ENCODE measurements around the gene KDM7A. TPM values are rescaled to one million over a fixed set of nuclear protein-coding genes. Genes with fewer than 3 reads are reported as not detected.

The KDM7A gene
- total RNA-seq, 1 donor from 2014 or later, result 25.4 TPM

DNA sequence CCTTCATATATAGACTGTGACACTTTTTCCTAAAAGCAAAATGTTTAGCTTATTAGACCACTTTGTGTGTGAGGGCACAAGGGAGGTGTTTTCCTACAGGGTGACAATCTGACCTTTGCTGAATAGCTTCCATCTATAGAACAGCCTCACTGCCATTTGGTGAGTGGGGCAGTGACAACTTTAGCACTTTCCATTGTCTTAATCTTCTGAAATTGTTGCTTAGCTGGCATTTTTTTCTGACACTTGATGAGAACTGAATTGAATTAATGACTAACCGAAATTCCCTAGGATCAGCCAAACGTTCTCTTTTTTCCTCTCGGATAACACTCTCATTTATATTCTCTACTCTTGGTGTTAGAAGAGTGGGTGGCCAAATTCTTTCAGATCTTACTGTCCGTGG lies 30.2 kb downstream of the KDM7A start:
- DNase-seq, result no peak
- Mint-ChIP-seq H3K9me3 (ENCODE audit: unreplicated experiment) (no peaks in the 10 kb centered on the region), H3K36me3 (ENCODE audit: unreplicated experiment) (peaks cover 6% of the 10 kb centered on the region), H3K4me1 (ENCODE audit: low read depth, unreplicated experiment) (peaks cover 6% of the 10 kb centered on the region), H3K27me3 (ENCODE audit: unreplicated experiment) (no peaks in the 10 kb centered on the region), H3K4me3 (ENCODE audit: unreplicated experiment) (no peak overlapping the region), H3K27ac (ENCODE audit: unreplicated experiment) (no peak overlapping the region)
- TF ChIP-seq, protein P1, sequence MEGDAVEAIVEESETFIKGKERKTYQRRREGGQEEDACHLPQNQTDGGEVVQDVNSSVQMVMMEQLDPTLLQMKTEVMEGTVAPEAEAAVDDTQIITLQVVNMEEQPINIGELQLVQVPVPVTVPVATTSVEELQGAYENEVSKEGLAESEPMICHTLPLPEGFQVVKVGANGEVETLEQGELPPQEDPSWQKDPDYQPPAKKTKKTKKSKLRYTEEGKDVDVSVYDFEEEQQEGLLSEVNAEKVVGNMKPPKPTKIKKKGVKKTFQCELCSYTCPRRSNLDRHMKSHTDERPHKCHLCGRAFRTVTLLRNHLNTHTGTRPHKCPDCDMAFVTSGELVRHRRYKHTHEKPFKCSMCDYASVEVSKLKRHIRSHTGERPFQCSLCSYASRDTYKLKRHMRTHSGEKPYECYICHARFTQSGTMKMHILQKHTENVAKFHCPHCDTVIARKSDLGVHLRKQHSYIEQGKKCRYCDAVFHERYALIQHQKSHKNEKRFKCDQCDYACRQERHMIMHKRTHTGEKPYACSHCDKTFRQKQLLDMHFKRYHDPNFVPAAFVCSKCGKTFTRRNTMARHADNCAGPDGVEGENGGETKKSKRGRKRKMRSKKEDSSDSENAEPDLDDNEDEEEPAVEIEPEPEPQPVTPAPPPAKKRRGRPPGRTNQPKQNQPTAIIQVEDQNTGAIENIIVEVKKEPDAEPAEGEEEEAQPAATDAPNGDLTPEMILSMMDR (IDR thresholded peaks at IDR 0.05; ENCODE audit: partially characterized antibody, unreplicated experiment), result no peak

DNA sequence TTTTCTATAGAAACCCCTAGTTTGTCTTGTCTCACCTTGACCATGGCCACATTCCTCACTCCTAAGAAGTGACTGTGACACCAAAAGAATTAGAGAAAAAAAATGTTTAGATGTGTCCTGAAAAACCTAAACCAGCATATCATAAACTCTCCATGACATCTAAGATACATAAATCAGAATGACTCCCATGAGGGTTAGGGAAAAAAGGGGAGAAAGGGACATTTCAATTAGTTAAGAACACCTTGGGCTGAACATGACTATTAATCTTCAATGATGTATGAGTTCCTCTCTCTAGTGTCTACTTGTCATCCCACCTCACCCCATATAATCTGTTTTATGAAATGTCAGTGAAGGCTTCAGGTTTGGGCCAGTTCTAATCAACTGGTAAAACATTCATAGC lies 31.1 kb downstream of the KDM7A start:
- no peak for DNase-seq
- H3K27ac Mint-ChIP-seq (ENCODE audit: unreplicated experiment), result no peak overlapping the region
- H3K4me3 Mint-ChIP-seq (ENCODE audit: unreplicated experiment), result no peak overlapping the region
- H3K27me3 Mint-ChIP-seq (ENCODE audit: unreplicated experiment), result no peaks in the 10 kb centered on the region
- H3K4me1 Mint-ChIP-seq (ENCODE audit: low read depth, unreplicated experiment), result peaks cover 6% of the 10 kb centered on the region
- TF ChIP-seq, protein P1 (IDR thresholded peaks at IDR 0.05; ENCODE audit: partially characterized antibody, unreplicated experiment), result no peak
- H3K36me3 Mint-ChIP-seq (ENCODE audit: unreplicated experiment), result peaks cover 6% of the 10 kb centered on the region
- no peaks in the 10 kb centered on the region for H3K9me3 Mint-ChIP-seq (ENCODE audit: unreplicated experiment)

DNA sequence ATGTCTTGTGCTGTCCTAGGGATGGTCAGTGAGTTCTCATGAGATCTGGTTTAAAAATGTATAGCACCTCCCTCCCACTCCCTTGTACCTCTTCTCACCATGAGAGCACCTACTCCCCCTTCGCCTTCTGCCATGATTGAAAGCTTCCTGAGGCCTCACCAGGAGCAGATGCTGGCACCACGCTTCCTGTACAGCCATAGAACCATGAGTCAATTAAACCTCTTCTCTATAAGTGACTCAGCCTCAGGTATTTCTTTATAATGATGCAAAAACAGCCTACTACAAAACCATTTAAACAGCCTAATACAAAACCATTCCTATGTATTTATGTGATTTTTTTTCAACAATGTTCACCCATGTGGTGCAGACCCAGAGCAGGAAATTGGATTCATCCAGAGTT lies 32.0 kb downstream of the KDM7A start:
- TF ChIP-seq, protein P1 (IDR thresholded peaks at IDR 0.05; ENCODE audit: partially characterized antibody, unreplicated experiment), result no peak
- DNase-seq, result no peak
- H3K27ac Mint-ChIP-seq (ENCODE audit: unreplicated experiment), result no peak overlapping the region

DNA sequence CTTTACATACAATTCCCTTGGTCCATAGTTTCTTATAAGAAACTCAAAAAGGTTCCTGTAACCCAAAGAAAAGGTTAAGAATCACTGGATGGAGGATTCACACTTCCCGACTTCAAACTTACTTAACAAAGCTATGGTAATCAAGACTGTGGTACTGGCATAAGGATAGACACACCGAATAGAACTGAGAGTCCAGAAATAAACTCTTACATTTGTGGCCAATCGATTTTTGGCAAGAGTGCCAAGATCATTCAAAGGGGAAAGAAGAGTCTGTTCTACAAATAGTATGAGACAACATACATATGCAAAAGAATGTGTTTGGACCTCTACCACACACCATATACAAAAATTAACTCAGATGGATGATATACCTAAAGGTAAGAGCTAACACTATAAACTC lies 32.8 kb downstream of the KDM7A start:
- Mint-ChIP-seq H3K4me1 (ENCODE audit: low read depth, unreplicated experiment) (peaks cover 6% of the 10 kb centered on the region), H3K27me3 (ENCODE audit: unreplicated experiment) (no peaks in the 10 kb centered on the region), H3K36me3 (ENCODE audit: unreplicated experiment) (peaks cover 6% of the 10 kb centered on the region), H3K9me3 (ENCODE audit: unreplicated experiment) (no peaks in the 10 kb centered on the region), H3K27ac (ENCODE audit: unreplicated experiment) (no peak overlapping the region), H3K4me3 (ENCODE audit: unreplicated experiment) (no peak overlapping the region)
- DNase-seq, result no peak
- TF ChIP-seq, protein P1 (IDR thresholded peaks at IDR 0.05; ENCODE audit: partially characterized antibody, unreplicated experiment), result no peak

More for the DNA sequence above, 32.0 kb downstream of the KDM7A start:
- Mint-ChIP-seq H3K36me3 (ENCODE audit: unreplicated experiment) (peaks cover 6% of the 10 kb centered on the region), H3K4me1 (ENCODE audit: low read depth, unreplicated experiment) (peaks cover 6% of the 10 kb centered on the region), H3K9me3 (ENCODE audit: unreplicated experiment) (no peaks in the 10 kb centered on the region), H3K4me3 (ENCODE audit: unreplicated experiment) (no peak overlapping the region), H3K27me3 (ENCODE audit: unreplicated experiment) (no peaks in the 10 kb centered on the region)

DNA sequence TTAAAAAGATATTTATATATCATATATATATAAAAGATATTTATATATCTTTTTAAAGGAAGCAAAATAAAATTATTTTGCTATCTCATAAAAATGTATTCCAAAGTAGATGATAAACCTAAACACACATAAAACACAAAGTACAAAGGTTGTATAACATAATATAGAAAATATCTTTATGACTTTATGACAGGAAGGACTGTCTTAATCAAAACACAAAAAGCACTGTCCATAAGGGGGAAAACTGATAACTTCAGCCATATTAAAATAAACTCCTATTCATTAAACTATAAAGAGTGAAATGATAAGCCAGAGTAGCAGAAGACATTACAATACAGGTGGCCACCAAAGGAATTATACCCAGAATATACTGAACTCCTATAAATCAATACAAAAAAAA lies 34.8 kb downstream of the KDM7A start:
- no peak overlapping the region for H3K27ac Mint-ChIP-seq (ENCODE audit: unreplicated experiment)
- peaks cover 2% of the 10 kb centered on the region for H3K4me1 Mint-ChIP-seq (ENCODE audit: low read depth, unreplicated experiment)
- no peak overlapping the region for H3K4me3 Mint-ChIP-seq (ENCODE audit: unreplicated experiment)
- DNase-seq, result no peak
- TF ChIP-seq, protein P1 (IDR thresholded peaks at IDR 0.05; ENCODE audit: partially characterized antibody, unreplicated experiment), result no peak
- no peaks in the 10 kb centered on the region for H3K9me3 Mint-ChIP-seq (ENCODE audit: unreplicated experiment)
- no peaks in the 10 kb centered on the region for H3K27me3 Mint-ChIP-seq (ENCODE audit: unreplicated experiment)
- H3K36me3 Mint-ChIP-seq (ENCODE audit: unreplicated experiment), result peaks cover 6% of the 10 kb centered on the region
